CD4-positive, alpha-beta memory T cell (primary cell): ENCODE results near the gene CEP192. TPM values are rescaled to one million over a fixed set of nuclear protein-coding genes. Genes with fewer than 3 reads are reported as not detected.

Source experiments
- CTCF ChIA-PET: fragments of 350-600 bp; sonication (Branson Sonifier 250); formaldehyde crosslinking; loops from one replicate; lab custom pipeline; 2021; ENCODE audit warnings: inconsistent platforms; ENCODE audit not compliant: partially characterized antibody; lab: Charles Lee
- POLR2A ChIA-PET: fragments of 350-600 bp; sonication (Branson Sonifier 250); formaldehyde crosslinking; loops from one replicate; lab custom pipeline; 2021; ENCODE audit not compliant: partially characterized antibody; lab: Charles Lee
- DNase-seq, 5 donors: peaks; one replicate each; pipeline versions ENCODE4 v3.0.0 to v3.0.0-alpha.2; 2020 to 2022; ENCODE audit warnings: mixed read lengths in 1 of 5
- H3K27ac ChIP-seq: one replicate; pipeline ENCODE4 v1.7.0; 2013; ENCODE audit warnings: low read depth, low read length
- H3K27me3 ChIP-seq: 2 replicates; pipeline ENCODE4 v1.7.0; 2013; ENCODE audit warnings: mild to moderate bottlenecking, low read length, moderate library complexity; ENCODE audit not compliant: insufficient read depth
- H3K36me3 ChIP-seq: 2 replicates; pipeline ENCODE4 v1.7.0; 2013; ENCODE audit warnings: mild to moderate bottlenecking, low read length, moderate library complexity; ENCODE audit not compliant: insufficient read depth
- H3K4me1 ChIP-seq: 2 replicates; pipeline ENCODE4 v1.7.0; 2013; ENCODE audit warnings: mild to moderate bottlenecking, low read length, moderate library complexity; ENCODE audit not compliant: insufficient read depth
- H3K4me3 ChIP-seq, 2 donors: one replicate each; pipeline ENCODE4 v1.7.0; 2013; ENCODE audit warnings: low read length in 2 of 2, mild to moderate bottlenecking in 1 of 2
- H3K9me3 ChIP-seq, 2 donors: one replicate each; pipeline ENCODE4 v1.7.0; 2013; ENCODE audit warnings: low read length in 2 of 2, control low read depth in 1 of 2; ENCODE audit not compliant: control insufficient read depth in 1 of 2
- H3K27ac Mint-ChIP-seq, 7 donors: one replicate each; pipeline ENCODE4 v1.8.0; 2020 to 2021; ENCODE audit warnings: mixed read lengths in 7 of 7, mild to moderate bottlenecking in 6 of 7, inconsistent platforms in 3 of 7, moderate library complexity in 3 of 7
- H3K27me3 Mint-ChIP-seq, 2 donors: one replicate each; pipeline ENCODE4 v1.8.0; 2020 to 2021; ENCODE audit warnings: mixed read lengths in 2 of 2
- H3K36me3 Mint-ChIP-seq, 2 donors: one replicate each; pipeline ENCODE4 v1.8.0; 2020 to 2021; ENCODE audit warnings: mixed read lengths in 2 of 2, inconsistent platforms in 1 of 2, mild to moderate bottlenecking in 1 of 2
- H3K4me1 Mint-ChIP-seq, 4 donors: one replicate each; pipeline ENCODE4 v1.8.0; 2020 to 2021; ENCODE audit warnings: mixed read lengths in 4 of 4, mild to moderate bottlenecking in 1 of 4
- H3K4me3 Mint-ChIP-seq, 8 donors: one replicate each; pipeline ENCODE4 v1.8.0; 2020 to 2021; ENCODE audit warnings: mixed read lengths in 8 of 8, mild to moderate bottlenecking in 7 of 8, moderate library complexity in 6 of 8, inconsistent platforms in 3 of 8
- H3K9me3 Mint-ChIP-seq, 8 donors: one replicate each; pipeline ENCODE4 v1.8.0; 2020 to 2021; ENCODE audit warnings: mixed read lengths in 8 of 8, mild to moderate bottlenecking in 5 of 8, inconsistent platforms in 3 of 8, moderate library complexity in 1 of 8
- intact Hi-C: fragments of 100-400 bp; cut with micrococcal nuclease; formaldehyde crosslinking; loops from one replicate; pipeline ENCODE4 v1.15.1; 2023
- polyA plus RNA-seq, 2 donors: library from polyadenylated mRNA; unstranded; fragments of 300-500 nt; fragmentation: Illumina TruSeq; gene quantifications; one replicate each; pipeline ENCODE4 v1.2.3, GENCODE V29; 2021
- total RNA-seq, 2 experiments: library from RNA; stranded (reverse); gene quantifications; one replicate each; pipeline ENCODE4 v1.2.3, GENCODE V29; 2021

Gene CEP192
- total and polyA plus RNA-seq, 4 experiments from 2014 or later, result 3.3 to 45.5 (median 26.1) TPM

DNA sequence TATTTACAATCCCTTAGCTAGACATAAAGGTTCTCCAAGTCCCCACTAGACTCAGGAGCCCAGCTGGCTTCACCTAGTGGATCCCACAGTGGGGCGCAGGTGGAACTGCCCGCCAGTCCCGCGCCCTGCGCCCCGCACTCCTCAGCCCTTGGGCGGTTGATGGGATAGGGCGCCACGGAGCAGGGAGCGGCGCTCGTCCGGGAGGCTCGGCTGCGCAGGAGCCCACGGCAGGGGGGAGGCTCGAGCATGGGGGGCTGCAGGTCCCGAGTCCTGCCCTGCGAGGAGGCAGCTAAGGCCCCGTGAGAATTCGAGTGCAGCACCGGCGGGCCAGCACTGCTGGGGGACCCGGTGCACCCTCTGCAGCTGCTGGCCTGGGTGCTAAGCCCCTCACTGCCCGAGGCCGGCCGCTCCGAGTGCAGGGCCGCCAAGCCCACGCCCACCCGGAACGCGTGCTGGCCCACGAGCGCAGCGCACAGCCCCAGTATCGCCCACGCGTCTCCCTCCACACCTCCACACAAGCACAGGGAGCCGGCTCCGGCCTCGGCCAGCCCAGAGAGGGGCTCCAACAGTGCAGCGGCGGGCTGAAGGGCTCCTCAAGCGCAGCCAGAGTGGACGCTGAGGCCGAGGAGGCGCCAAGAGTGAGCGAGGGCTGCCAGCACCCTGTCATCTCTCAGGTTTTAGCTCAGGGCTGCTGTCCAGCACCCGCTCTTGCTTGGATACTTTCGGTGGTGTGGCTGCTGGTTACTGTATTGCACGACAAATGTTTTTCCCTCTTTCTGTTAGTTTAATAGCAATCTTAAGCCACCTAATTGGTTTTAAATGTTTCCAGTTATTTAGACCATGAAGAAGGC lies 143.6 kb downstream of the CEP192 start:
- Mint-ChIP-seq H3K36me3 (peaks cover 3 to 10% of the 10 kb centered on the region in 2 donors), H3K27me3 (no peaks in the 10 kb centered on the region), H3K27ac (peak overlapping the region in 4 of 7 donors; percentile 80 to 90 (median 85)), H3K4me3 (peak overlapping the region in 5 of 8 donors; percentile 69 to 96 (median 83)), H3K9me3 (no peaks in the 10 kb centered on the region), H3K4me1 (peaks cover 22 to 33% (median 28%) of the 10 kb centered on the region in 4 donors)
- CTCF ChIA-PET, result interaction anchor here (2.0 kb wide), 1 partner anchor 10 kb away, joined by 6 read pairs; no protein-coding TSS in a partner anchor
- Histone ChIP-seq H3K4me1 (peaks cover 19% of the 10 kb centered on the region), H3K27me3 (no peaks in the 10 kb centered on the region), H3K27ac (no peak overlapping the region), H3K9me3 (no peaks in the 10 kb centered on the region), H3K4me3 (no peak overlapping the region), H3K36me3 (no peaks in the 10 kb centered on the region)
- intact Hi-C loops, result loop anchor here (5.0 kb wide), 4 partner anchors 142 to 757 kb away; partner anchors contain the start of genes AFG3L2 and CEP192
- DNase-seq, result no peak
- POLR2A ChIA-PET, result interaction anchor here (0.9 to 1.6 kb wide), 2 partner anchors 13 to 15 kb away, joined by 3 to 4 read pairs; no protein-coding TSS in a partner anchor

DNA sequence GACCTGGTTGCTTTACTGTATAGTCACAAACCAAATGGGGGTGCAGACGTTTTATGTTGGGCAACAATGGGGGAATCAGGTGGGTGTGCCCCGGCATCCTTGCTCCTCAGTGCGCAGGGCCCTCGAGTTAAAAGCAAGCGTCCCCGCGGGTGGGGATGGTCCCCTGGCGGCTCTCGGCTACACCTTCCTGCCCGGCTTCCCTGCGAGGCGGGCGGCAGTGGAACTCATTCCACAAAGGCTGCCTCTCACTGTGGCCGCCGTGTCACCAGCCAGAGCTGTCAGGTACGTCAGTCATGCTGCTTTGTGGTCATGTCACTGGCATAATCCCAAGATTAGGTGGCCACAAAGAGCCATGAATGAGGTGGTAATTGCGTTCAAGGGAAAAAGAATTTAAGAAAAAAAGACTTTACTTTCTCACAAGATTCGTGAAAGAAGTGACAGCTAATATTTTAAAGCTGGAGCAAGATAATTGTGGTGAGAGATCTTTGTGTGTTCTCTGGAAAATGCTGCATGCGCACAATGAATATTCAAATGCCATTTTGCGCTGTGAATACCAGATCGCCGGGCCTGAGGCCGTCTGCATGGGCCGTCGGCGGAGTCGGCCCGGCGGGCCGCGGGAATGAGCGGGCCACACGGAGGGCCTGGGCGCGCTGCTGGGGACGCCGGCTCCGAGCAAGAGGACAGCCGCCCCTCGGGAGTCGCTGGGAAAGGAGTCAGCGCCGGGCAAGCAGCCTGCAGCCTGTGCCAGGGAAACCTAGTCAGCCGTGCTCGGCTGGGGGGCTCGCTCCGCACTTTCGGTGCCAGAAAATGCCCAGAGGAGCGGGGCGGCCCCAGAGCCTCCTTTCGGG lies 145.1 kb downstream of the CEP192 start:
- Mint-ChIP-seq H3K4me3 (peak overlapping the region; percentile 82 to 99 (median 88)), H3K27ac (peak overlapping the region; percentile 73 to 94 (median 81)), H3K27me3 (no peaks in the 10 kb centered on the region), H3K9me3 (no peaks in the 10 kb centered on the region), H3K4me1 (peaks cover 19 to 29% (median 24%) of the 10 kb centered on the region in 4 donors), H3K36me3 (peaks cover 0 to 10% of the 10 kb centered on the region in 2 donors)
- no peaks in the 10 kb centered on the region for H3K27me3 ChIP-seq
- H3K27ac ChIP-seq, result peak overlapping the region; percentile 54
- peaks cover 19% of the 10 kb centered on the region for H3K4me1 ChIP-seq
- DNase-seq, result peak; percentile 54 to 79 (median 59)
- intact Hi-C loops, result loop anchor here (5.0 kb wide), 4 partner anchors 144 to 759 kb away; partner anchors contain the start of genes AFG3L2 and CEP192
- peak overlapping the region in 1 of 2 donors; percentile 69 for H3K4me3 ChIP-seq
- H3K9me3 ChIP-seq, result no peaks in the 10 kb centered on the region
- CTCF ChIA-PET, result interaction anchor here (1.0 kb wide), 1 partner anchor 24 kb away, joined by 3 read pairs; no protein-coding TSS in a partner anchor
- no peaks in the 10 kb centered on the region for H3K36me3 ChIP-seq
- POLR2A ChIA-PET, result interaction anchor here (1.0 to 2.1 kb wide), 7 partner anchors 9 to 759 kb away, joined by 3 to 17 read pairs (median 5); partner anchors contain the start of genes AFG3L2 and CEP192

DNA sequence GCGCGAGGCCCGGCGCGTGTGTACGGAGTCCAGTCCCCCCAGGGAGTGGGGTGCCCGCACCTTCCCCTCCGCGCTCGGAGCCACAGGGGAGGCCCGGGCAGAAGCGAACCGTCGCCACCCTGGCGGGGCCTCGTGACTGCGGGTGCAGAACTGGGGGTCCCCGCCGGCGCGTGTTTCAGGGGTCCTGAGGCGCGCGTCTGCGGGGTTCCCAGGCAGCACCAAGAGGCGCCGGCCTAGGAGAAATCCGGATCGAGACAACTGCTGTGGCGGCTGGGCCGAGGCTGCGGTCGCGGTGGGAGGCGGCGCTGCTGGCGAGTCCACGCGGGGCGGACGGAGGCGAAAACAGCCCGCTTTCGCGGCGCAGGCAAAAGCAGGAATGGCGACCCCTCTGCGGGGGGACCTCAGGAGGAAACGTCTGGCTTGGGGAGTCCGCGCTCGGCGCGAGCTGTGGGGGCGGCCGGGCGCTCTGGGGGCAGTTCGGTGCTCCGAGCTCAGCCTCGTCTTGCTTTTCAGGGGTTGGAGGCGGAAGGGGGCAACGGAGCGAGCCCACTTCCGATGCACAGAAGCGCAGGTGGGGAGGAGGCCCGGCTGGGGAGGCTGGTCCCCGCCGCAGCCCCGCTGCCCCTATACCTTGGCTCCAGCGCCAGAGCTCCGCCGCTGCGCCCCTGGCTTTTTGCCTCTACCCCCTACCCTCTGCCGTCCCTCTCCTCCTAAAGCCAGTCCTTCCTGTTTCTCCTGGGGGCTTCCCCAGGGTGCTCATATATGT lies 145.9 kb downstream of the CEP192 start:
- intact Hi-C loops, result loop anchor here (1.0 to 5.0 kb wide), 5 partner anchors 145 to 760 kb away; partner anchors contain the start of genes AFG3L2, CEP192 and SEH1L
- H3K27ac Mint-ChIP-seq, result peak overlapping the region; percentile 93 to 99 (median 96)
- H3K4me3 ChIP-seq, result peak overlapping the region; percentile 69 to 92

DNA sequence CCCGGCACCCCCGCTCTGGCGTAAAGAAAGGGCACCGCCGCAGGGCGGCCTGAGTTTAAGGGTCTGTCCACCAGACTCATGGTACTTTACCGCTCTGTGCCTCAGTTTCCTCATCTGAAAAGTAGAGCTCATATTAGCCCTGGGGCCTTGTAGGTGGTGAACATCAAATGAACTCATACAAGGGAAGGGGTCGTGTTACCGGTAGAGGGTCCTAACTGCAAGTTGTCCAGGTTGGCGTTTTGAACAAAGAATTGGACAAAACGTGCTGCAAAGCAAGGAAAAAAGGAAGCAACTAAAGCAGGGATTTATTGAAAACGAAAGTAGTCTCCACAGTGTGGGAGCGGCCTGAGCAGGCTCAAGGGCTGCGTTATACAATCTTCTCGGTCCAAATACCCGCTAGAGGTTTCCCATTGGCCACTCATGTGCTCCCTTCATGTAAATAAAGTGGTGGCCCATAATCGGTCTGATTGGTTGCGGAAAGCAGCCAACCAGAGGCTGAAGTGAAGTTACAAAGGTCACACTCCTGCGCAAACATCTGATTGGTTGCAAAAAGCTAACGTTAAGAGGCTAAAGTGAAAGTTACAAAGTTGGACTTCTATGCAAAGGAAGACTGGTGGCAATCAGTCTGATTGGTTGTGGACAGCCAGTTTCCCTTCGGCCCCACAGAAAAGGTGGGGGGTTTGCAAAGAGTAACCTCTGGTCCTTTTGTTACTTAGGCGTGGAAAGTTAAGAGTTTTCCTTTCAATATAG lies 146.7 kb downstream of the CEP192 start:
- Mint-ChIP-seq H3K4me3 (peak overlapping the region; percentile 90 to 100 (median 97)), H3K27me3 (no peaks in the 10 kb centered on the region), H3K4me1 (peaks cover 19 to 29% (median 24%) of the 10 kb centered on the region in 4 donors), H3K27ac (peak overlapping the region; percentile 93 to 99 (median 96)), H3K36me3 (peaks cover 0 to 10% of the 10 kb centered on the region in 2 donors), H3K9me3 (peaks cover 0 to 2% (median 0%) of the 10 kb centered on the region in 8 donors)
- Histone ChIP-seq H3K4me1 (peaks cover 19% of the 10 kb centered on the region), H3K36me3 (no peaks in the 10 kb centered on the region), H3K27me3 (no peaks in the 10 kb centered on the region), H3K4me3 (peak overlapping the region; percentile 69 to 92), H3K9me3 (no peaks in the 10 kb centered on the region), H3K27ac (peak overlapping the region; percentile 54)
- POLR2A ChIA-PET, result interaction anchor here (0.7 to 2.1 kb wide), 10 partner anchors 11 to 761 kb away, joined by 3 to 17 read pairs (median 4); partner anchors contain the start of genes AFG3L2, CEP192 and PTPN2
- DNase-seq, result peak; percentile 77 to 86 (median 81)
- CTCF ChIA-PET, result no interaction called here
- intact Hi-C loops, result loop anchor here (1.0 to 5.0 kb wide), 6 partner anchors 146 to 761 kb away; partner anchors contain the start of genes AFG3L2, CEP192, FAM210A and RNMT

More for the DNA sequence above, 145.9 kb downstream of the CEP192 start:
- H3K9me3 ChIP-seq, result no peaks in the 10 kb centered on the region
- Mint-ChIP-seq H3K36me3 (peaks cover 0 to 10% of the 10 kb centered on the region in 2 donors), H3K9me3 (no peaks in the 10 kb centered on the region), H3K4me1 (peaks cover 19 to 29% (median 24%) of the 10 kb centered on the region in 4 donors), H3K4me3 (peak overlapping the region; percentile 90 to 100 (median 97)), H3K27me3 (no peaks in the 10 kb centered on the region)
- peak overlapping the region; percentile 54 for H3K27ac ChIP-seq
- peaks cover 19% of the 10 kb centered on the region for H3K4me1 ChIP-seq
- no peaks in the 10 kb centered on the region for H3K36me3 ChIP-seq
- peak; percentile 35 to 47 (median 41) for DNase-seq
- ChIA-PET POLR2A (interaction anchor here (0.7 to 2.1 kb wide), 11 partner anchors 10 to 760 kb away, joined by 3 to 17 read pairs (median 4); partner anchors contain the start of genes AFG3L2, CEP192 and PTPN2), CTCF (interaction anchor here (1.0 kb wide), 1 partner anchor 24 kb away, joined by 3 read pairs; no protein-coding TSS in a partner anchor)
- no peaks in the 10 kb centered on the region for H3K27me3 ChIP-seq

DNA sequence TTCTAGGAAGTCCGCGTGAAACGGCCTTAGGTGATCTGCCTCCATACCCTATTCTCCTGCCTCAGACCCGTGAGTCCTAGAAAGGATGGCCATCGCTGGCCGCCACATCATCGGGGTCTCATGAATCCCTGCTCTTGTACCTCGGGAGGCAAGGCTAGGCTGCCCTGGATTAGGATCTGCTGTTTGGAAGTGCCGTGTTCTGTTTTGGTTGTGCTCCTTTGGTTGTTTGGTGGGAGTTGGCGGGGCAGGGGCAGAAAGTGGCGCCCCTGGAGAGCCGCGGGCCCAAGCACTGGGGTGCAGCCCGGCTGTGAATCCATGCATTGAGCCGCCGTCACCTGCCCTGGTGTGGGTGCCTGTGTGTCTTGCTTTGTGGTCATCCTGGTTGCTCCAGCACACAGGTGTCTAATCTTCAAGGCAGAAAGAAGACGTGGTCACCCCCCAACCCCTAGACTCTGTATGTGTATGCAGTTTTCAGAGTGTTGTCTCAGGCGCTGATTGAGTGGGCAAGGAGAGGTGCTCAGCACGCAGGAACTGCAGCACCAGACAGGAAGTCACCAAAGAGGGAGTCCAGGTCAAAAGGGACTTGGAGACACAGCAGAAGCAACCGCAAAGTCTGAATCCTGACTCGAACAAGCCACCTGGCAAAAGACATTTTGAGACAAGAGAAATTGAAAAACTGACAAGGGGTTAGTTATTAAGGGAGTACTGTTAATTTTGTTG lies 147.4 kb downstream of the CEP192 start:
- Mint-ChIP-seq H3K4me1 (peaks cover 19 to 29% (median 23%) of the 10 kb centered on the region in 4 donors), H3K4me3 (peak overlapping the region; percentile 90 to 100 (median 97)), H3K9me3 (peaks cover 1 to 9% (median 6%) of the 10 kb centered on the region in 8 donors), H3K27ac (peak overlapping the region; percentile 93 to 99 (median 96)), H3K27me3 (no peaks in the 10 kb centered on the region), H3K36me3 (peaks cover 3 to 14% of the 10 kb centered on the region in 2 donors)
- POLR2A ChIA-PET, result interaction anchor here (1.8 kb wide), 1 partner anchor 762 kb away, joined by 9 read pairs; the partner anchor contains the start of gene AFG3L2
- intact Hi-C loops, result loop anchor here (2.0 to 5.0 kb wide), 5 partner anchors 146 to 761 kb away; partner anchors contain the start of genes AFG3L2, CEP192, FAM210A and RNMT
- peaks cover 0 to 2% of the 10 kb centered on the region in 2 donors for H3K9me3 ChIP-seq
- no peaks in the 10 kb centered on the region for H3K27me3 ChIP-seq
- peak overlapping the region; percentile 54 for H3K27ac ChIP-seq
- H3K36me3 ChIP-seq, result no peaks in the 10 kb centered on the region
- peak overlapping the region; percentile 69 to 92 for H3K4me3 ChIP-seq
- peaks cover 19% of the 10 kb centered on the region for H3K4me1 ChIP-seq
- DNase-seq, result peak in 1 of 5 donors; percentile 2
- CTCF ChIA-PET, result interaction anchor here (1.3 to 1.8 kb wide), 2 partner anchors 18 to 21 kb away, joined by 3 read pairs; no protein-coding TSS in a partner anchor
